NCI-H1092 treated with DMSO at 0.1 percent for 48 hours (cell line): ENCODE measurements around the gene ATOX1.

Experiments
- DNase-seq: peaks from one replicate; lab custom pipeline; 2025; lab: John Stamatoyannopoulos, UW

ATOX1 gene

DNA sequence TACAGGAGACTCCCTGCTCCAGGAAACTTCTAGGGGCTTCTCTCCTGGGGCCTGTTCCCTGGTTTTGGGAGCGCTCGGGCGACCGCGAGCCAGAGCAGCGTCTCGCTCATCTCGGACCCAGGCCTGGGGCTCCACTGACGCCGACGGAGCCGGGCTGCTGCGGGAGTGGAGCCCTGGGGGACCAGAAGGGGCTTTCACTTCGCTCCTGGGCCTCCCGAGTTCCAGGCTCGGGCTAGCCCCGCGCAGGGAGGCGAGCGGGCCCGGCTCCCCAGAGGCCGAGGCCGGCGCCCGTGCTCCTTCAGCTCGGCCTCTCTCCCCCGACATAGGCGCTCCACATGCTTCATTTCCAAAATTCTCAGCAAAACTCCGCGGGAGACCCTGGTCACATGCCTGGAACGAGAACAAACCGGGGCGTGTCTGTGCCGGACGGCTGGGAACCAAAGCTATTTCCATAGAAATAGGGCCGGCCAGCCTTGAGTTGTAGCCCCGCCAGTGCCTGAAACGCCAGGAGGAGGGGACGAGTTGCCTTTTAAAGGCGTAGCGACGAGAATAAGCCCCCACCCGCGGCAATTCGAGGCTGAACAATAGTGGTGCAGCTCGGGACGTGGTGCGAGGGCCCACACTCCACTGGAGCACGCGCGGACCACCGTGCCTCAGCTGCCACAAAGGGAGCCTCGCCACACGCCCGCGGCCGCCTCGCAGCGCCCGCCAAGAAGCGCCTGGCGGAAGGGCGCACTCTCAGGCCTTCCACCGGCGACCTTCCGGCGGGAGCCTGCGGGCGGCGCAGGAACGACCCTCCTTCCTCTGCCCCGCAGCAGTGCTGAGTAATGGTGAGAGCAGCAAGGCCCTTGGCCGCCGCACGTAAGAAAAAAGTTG, 12.2 kb upstream of the ATOX1 start:
- DNase-seq, result peak; percentile 83

DNA sequence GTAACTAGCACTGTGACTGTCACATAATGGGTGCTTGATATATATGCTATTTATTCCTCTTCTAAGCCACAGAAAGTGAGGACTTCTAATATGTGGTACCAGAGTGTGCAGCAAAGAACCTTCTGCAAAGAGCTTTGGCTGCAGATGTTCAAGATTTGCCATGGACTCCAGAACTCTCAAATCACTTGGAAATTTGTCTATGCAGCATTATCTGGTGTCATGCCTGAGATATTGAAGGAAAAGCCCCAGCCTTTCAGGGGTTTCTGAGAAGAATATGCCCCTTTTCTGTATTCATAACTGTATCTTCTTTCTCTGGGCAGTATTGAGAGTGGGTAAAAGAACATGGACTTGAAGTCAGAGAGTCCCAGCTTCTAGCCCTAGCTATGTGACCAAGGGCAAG, 8.5 kb upstream of the ATOX1 start:
- no peak for DNase-seq

- DNase-seq, result no peak
Observed at GRCh38 chr5:151764801-151765200, 6.4 kb upstream of the ATOX1 start.

DNA sequence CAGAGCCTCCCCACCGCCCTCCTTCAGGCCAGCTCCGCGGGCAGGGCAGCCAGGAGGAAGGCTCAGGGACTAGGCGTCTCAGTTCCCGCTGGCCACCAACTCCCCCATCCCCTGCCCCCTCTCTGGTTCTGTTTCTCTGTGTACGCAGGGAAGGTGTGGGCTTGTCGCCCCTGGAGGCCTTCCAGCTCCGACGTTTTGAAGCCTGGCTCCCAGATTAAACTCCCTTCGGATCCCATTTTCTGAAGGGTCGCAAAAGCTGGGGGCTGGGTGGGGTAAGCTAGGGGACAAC, 346 bp downstream of the ATOX1 start:
- no peak for DNase-seq

- no peak for DNase-seq
Observed at GRCh38 chr5:151757233-151758140, 944 bp downstream of the ATOX1 start.

DNA sequence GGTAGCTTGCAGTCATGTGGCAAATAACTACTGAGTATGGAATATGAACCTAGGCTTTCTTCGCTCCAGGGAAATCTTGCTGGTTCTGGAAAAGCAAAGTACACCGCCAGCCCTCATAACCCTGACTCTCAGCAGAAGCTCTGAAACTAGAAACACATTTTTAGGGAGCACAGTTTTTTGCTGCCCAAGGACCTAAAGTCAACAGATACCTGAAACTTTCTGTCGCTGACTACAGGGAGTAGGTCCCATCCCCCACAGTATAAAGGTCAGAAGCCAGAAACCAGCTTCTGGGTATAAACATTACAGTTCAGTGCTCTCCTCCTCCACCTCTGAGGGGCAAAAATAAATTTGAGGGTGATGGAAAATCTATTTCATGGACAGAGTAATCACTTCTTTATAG, 3.0 kb downstream of the ATOX1 start:
- DNase-seq, result no peak

- no peak for DNase-seq
Observed at GRCh38 chr5:151751593-151751992, 6.8 kb downstream of the ATOX1 start.

DNA sequence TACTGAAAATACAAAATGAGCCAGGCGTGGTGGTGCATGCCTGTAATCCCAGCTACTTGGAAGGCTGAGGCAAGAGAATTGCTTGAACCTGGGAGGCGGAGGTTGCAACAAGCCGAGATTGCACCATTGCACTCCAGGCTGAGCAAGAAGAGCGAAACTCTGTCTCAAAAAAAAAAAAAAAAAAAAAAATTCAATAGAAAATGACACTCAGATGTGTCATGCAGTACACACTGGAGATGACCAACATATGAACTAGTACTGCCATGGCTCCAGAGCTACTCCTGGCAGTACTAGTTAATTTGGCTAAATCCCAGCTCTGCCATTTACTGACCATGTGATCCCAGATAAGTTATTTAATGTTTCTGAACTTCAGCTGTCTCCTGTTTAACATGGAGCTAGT, 7.3 kb downstream of the ATOX1 start:
- DNase-seq, result no peak

- no peak for DNase-seq
Observed at GRCh38 chr5:151750121-151750520, 8.3 kb downstream of the ATOX1 start.

DNA sequence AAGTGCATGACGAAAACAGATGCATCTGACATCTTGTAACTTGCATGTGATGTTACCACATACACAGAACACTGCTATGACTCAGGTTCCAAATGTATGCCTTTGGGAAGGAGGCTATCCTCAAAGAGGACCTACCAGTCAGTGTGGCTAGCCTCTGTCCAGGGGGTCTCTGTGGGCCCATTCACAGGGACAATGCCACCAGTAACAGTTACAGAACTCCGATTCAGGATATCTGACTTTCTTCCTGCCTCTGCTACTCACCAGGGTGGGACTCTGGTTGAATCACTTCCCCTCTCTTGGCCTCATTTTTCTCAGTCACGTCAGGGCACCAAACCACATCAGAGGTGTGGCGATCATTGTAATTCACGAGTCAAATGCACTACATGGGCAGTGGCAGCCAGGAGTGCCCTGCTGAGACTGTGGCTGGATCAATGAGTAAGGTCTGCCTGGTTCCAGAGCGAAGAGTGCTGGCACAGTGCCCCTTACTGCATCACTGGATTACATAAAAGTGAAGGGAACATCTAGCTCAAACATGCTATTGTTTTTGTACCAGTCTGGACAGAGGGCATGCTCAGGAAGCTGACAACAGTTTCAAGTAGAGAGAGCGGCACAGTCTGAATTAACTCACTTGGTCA, 13.2 kb downstream of the ATOX1 start:
- DNase-seq, result no peak

- no peak for DNase-seq
Observed at GRCh38 chr5:151743530-151743929, 14.9 kb downstream of the ATOX1 start.

GRCh38 chr5:151742870-151743294, 15.5 kb downstream of the ATOX1 start:
- peak; percentile 16 for DNase-seq

DNA sequence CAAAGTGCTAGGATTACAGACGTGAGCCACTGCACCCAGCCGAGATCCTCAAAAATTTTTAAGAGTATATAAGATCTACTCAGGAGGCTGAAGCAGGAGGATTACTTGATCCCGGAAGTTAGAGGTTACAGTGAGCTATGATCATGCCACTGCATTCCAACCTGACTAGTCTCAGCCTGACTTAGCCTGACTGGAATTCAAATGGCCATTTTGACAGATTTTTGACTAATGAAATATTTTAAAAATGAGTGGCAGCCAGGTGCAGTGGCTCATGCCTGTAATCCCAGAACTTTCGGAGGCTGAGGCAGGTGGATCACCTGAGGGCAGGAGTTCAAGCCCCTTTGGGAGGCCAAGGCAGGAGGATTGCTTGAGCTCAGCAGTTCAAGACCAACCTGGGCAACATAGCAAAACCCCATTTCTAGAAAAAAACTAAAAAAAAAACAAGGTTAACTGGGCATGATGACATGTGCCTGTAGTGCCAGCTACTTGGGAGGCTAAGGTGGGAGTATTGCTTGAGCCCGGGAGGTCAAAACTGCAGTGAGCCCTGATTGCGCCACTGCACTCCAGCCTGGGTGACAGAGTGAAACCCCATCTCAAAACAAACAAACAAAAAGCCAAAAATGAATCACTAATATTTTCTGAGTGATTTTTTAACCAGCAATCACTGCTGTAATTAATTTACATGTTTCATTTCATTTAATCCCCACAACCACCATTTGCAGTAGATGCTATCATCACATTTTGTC, 16.6 kb downstream of the ATOX1 start:
- DNase-seq, result no peak

- no peak for DNase-seq
Observed at GRCh38 chr5:151740958-151741373, 17.5 kb downstream of the ATOX1 start.

- no peak for DNase-seq
Observed at GRCh38 chr5:151740336-151740942, 18.0 kb downstream of the ATOX1 start.

GRCh38 chr5:151739939-151740335, 18.5 kb downstream of the ATOX1 start:
- no peak for DNase-seq

- no peak for DNase-seq
Observed at GRCh38 chr5:151739395-151739794, 19.0 kb downstream of the ATOX1 start.

DNA sequence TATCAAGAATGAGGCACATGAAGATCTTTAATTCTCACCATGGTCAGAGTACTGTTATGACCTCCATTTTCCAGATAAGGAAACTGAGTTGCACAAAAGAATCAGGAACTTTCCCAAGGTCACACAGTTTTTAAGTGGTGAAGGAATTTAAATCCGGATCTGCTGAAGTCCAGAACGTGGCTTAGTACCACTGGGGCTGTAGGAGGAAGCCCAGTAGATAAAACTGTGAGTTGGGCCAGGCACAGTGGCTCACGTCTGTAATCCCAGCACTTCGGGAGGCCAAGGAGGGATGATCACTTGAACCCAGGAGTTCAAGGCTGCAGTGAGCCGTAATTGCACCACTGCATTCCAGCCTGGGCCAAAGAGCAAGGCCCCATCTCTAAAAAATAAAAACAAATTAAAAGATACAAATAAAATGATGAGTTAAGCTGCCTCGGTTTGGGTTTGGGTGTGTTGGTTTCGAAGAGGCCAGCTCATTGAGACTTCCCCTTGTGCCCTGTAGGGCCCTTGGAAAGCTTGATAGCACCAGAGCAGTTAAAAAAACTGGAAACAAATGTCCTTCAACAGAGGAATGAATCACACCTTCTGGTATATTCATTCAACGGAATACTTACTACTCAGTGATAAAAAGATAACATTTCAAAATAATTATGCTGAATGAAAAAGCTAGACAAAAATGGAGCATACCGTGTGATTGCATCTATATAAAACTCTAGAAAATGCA, 20.1 kb downstream of the ATOX1 start:
- DNase-seq, result no peak

GRCh38 chr5:151737431-151737830, 21.0 kb downstream of the ATOX1 start:
- no peak for DNase-seq

DNA sequence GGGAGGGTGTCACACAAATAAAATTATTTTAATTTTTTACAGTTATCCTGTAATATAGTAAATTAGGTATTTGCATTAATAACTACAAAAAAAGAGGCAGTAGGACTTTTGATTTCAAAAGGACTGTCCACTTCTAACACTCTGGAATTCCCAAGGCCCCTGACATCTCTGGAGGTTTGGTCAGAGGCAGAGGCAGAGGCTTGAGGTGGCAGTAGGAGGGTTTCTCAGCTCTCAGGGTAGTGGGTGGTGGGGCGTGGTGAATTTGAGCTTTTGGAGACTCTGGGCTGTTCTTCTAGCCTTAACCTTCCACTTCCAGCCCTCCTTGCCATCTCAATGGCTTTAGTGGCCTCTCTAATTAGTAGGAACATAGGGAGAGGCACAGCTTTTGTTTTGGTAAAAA, 22.8 kb downstream of the ATOX1 start:
- no peak for DNase-seq

DNA sequence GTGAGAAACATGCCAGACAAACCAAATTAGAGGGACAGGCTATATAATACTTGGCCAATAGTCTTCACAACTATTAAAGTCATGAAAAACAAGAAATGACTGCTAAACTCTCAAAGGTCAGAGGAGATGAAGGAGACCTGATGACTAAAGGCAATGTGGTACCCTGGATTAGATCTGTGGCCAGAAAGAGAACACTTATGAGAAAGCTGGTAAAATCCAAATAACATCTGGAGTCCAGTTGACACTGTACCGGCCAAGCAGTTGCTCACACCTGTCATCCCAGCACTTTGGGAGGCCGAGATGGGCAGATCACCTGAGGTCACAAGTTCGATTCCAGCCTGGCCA, 24.4 kb downstream of the ATOX1 start:
- no peak for DNase-seq
